COR-L47 (cell line): ENCODE results near the gene POU2F1.

Experiments used
- DNase-seq: peaks from one replicate; lab custom pipeline; 2025; lab: John Stamatoyannopoulos, UW

Gene POU2F1

DNA sequence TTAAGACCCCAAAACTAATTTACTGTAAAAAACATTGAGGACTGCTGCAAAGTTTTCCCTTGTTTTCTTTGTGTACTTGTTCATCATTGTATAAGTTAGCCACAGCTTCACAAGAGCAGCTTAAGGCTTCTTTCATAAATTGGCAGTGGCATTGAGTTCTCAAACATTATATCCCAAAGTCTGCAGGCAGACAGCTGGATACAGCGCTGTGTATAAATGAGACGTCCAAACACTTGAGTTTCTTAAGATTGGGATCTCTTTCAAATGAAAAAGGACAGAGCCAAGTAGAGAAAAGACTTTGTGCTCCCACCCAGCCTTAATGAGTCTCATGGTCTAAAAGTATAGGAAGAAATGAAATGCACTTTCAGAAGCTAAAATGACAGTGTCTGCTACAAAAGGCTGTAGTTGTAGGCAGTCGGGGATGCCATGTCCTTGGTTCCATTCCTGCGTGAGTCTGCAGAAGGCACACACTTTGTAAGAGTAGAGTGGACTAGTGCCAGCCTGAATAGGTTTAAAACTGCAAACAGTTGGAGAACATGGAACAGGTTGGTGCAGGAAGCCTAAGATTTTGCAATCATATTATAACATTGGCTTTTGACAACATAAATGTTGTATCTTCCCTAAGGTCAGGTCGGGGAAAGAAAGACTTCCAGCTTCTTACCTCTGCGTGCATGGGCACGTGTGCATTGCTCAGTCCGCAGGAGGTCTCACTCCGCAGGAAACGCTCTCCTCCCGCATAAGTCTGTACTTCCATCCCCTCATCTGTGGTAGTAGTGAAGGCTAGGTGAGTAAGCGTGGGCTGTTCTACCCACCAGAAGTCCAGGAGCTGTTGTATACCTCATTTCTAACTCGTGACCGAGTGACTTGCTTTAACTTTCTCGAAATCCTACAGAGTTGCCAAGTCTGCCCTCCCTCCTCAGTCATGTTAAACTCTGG lies 203.3 kb downstream of the POU2F1 start:
- DNase-seq = no peak

DNA sequence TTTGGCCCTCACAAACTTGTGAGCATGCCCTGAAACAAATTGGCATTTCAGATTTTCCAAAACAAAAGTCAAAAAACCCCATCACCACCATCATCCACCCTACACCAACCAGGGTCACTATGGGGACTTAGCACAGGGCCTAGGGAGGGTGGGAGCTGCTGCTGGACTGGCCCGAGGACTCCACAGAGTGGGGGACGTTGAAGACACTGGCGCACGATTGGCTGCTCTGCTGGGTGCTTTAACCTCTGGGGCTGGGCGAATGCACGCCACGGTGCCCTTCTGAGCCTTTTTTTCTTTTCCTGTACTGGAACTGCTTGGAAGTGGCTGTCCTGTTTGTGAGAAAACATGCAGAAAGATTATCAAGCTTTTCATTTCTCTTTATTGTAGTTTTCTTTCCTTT lies 204.8 kb downstream of the POU2F1 start:
- DNase-seq = no peak

DNA sequence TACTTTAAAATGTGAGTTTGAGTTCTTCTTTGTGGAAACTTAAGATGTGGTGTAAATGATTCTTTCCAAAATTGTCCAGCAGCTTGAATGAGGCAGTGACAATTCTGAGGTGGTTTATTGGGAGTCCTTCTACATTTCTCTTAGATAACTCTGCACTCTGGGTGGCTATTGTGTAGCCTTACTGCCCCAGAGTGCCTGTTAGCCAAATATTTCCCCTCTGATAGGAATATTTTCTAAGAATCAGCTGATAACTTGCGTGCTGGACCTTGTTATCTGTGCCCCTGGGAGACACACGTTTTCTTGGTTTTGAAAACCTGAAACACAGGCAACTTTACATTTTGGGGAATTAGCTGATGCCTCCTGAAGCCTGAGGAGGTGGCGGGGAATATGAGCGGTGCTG lies 206.0 kb downstream of the POU2F1 start:
- no peak for DNase-seq

DNA sequence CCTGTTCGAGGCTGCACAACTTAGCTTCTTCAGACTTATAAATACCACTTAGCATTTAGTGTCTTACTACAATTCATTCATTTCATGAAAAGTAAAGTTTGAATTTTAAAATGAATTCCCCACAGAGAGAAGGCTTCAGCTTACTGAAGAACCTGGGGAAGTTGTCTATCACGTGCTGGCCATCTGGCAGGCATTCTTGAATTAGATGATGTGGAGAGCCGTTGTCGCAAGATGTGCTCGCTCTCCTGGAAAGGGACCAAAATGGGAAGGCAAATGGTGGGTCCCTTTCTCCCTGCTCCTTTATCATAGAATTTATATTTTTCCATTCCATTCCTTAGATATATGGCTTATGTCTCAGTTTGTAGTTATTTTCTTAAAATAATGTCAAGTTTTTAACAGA lies 207.2 kb downstream of the POU2F1 start:
- DNase-seq = no peak

DNA sequence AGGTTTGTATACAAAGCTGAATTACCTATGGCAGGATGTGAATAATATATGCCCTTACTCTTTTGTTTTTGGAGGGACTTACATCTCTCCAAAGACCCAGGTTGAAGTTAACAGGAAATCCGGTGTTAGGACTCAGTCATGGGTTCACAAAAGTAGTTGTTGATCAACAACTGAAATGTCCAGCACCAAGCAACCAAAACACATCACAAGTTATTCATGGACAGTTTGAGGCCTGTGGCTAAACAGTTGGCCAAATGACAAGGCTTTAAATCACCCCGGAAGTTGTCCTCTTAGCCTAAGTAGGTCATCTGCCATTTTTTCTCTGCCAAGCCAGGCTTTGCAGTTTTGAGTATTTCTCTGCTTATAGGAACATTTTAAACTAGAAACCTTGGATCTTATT lies 207.7 kb downstream of the POU2F1 start:
- no peak for DNase-seq

DNA sequence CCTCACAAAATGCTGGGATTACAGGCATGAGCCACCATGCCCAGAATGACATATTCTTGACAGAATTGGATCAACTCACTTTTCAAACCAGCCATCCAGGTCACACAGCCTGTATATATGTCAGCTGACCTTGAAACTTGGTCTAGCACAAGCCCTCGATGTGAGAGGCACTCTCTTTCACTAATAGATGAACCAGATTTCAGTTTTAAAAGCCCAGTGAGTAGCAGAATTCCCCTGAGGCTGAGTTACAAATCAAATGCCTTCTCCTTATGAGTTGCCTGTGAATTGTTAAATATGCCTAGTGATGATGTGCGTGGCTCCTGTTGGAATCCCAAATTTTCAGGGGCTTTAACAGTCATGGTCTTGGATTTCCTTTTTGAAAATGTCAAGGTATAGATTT lies 208.9 kb downstream of the POU2F1 start:
- no peak for DNase-seq

DNA sequence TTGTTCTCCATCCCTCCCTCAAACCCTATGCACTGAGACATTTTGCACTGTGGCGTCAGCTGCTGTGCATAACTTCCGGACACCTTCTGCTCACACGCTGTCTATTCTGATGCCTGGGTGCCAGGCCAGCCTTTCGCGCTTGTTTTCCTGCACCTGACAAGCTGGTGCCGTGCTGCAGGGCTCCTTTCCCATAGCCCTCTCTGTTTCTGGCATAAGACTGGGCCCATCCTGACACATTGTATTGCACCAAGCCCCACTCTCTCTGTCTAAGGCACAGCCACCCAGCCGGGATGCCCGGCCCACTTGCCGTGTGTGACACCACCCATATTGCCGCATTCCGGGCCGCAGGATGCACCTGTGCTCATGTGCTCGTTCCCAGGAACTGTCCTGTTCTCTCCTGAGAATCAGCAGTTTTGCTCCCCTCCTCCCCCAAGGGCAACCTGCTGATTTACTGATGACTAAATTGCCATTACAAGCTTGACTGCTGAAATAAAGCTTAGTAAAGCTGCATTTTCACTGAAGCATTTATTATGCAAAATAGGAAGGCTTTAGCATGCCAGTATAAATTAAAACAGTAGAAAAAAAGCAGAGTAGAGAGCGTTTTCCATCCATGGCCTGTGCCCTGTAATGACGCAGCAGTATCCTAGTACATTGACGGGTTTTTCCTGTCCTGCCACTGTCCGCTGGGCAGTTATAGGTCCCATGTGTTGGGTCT lies 209.6 kb downstream of the POU2F1 start:
- DNase-seq = no peak

DNA sequence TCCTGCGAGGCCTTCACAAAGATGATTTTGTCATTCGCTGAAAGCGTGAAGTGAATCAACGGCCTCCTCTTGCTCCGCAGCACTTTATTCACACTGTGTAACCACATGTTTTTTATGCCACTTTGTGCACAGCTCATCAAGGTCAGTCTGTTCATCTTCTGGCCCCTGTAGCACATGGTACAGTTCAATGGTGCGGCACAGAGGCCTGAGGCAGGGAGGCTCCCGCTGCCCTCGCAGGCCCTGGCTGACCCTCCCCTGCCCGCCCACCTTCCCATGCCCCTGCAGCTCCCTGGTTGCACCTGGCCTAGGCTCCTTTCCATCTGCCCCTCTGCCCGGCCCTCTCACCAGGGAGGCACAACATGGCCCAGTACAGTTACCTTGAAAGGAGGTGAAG lies 210.2 kb downstream of the POU2F1 start:
- DNase-seq = no peak

DNA sequence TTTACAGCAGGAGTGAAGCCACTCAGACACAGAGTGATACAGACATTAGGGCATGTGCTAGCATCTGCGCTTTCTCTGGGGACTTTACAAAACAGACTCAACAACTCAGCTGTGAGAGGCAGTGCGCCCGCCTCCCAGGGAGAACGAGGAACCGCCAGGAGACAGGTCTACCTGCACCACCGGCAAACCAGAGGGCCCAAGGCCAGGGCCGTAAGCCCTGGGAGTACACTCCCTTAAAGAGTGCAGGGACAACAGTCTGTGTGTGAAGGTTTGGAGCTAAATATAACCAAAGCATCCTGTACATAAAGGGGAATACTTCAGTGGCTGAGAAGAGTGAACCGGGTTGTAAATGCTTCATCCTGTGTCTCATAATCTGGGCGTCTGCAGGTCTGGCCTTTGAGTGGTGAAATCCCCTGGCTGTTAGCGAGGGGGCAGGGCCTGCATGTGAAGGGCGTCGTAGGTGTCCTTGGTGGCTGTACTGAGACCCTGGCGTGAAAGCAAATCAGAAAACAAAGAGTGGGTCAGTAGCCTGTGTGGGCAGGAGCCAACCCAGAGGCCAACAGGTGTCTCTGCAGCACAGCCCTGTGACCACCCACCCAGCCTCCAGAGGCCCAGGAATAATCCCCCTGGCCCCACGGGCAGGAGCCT lies 210.7 kb downstream of the POU2F1 start:
- DNase-seq = no peak

DNA sequence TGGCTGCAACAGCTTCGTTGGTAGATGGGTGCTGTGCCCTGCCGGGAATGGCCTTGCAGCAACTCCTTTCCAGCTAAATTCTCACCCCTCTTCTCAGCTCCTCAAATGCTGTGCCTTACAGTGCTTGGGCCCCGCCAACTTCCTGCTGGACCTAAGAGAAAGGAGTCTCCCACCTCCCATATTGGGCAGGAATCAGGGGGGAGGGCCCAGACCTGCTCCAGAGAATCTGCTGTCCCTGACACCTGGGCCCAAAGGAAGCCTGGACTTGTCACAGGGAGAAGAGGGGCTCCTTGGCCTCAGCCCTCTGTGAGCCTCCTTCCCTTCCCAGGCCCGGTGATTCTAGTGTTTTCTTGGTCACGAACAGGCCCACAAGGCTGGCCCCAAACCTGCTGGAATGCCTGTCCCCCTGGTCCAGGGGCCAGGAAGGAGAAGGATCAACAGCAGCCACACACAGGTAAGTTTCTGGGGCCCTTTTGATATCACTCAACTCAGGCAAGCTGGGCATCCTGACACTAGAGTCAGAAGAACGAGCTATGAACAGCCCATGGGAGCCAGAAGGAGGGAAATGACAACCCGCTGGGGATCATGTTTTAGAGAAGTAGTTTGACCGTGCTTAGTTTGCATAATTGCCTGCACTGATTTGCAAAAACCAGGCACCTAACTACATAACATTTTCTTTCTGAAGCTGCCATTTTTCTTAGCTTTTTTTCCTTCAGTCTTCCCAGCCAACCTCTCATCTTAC lies 211.4 kb downstream of the POU2F1 start:
- no peak for DNase-seq

DNA sequence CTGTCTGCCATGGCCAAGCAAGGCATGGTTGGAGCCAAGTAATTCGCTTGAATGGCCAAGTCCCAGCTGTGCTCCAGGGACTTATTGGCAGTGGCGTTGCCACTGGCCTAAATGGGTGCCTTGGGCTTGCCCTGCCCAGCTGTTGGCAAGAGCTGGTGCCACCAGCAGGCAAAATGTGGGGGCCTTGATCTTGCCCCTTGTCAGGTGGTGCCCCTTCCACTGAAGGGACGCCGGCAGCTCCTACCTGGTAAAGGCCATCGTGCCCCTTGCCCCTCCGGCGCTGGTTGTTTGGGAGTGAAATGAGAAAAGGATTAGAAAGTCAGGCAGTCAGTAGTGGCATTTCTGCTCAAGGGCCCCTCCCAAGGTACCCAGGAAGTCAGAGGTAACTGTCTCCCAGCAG lies 212.1 kb downstream of the POU2F1 start:
- no peak for DNase-seq

DNA sequence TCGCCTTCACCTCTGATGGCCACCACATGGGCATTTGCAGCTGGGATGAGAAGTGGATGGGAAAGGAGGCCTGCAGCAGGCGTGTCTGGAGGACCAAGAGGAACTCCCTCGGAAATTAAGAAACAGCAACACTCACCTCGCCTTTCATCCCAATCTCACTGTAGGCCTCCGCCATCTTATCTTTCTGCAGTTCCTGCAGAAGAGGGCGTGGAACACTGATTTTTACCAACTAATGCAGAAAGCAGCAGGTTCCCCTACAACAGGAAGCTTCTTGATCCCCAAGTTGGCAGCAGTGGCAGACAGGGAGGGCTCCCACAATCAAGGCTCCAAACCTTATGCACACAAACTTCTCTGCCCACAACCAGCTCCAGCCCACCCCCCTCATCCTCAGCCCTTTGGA lies 213.2 kb downstream of the POU2F1 start:
- DNase-seq = no peak

DNA sequence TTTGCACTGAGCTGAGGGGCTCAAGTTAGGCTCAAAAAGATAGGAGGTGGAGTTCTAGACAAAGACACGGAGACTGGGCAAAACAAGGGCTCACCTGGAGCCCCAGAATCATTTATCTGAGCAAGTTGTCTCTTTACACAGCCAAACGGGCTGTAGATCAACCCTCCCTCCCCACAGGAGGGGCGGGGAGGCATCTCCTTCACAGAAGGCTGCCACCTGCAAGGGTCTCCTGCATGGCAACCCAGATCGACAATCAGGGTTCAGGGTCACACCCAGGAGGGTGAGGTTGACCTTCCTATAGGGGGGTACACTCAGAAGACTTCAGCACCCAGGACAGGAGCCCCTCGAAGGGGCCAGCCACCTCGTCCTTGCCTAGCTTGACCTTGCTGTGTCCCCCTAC lies 213.6 kb downstream of the POU2F1 start:
- no peak for DNase-seq

DNA sequence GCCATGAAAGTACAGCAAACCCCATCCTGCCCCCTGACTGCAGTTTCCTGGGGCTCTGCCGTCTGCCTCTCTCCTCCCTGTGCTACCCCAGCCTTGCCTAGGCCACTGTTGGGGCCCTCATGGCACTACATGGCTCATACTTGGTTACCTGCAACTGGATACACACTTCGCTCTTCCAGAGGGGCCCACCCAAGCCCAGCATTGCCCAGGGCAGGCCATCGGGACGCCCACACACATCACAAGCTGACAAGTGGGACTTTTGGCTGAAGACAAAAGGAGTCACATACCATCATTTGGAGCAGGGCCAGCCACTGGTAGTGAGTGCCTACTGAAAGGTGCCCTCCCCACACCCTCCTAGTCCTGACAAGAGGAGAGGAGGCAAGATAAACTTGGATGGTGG lies 214.8 kb downstream of the POU2F1 start:
- DNase-seq = no peak

DNA sequence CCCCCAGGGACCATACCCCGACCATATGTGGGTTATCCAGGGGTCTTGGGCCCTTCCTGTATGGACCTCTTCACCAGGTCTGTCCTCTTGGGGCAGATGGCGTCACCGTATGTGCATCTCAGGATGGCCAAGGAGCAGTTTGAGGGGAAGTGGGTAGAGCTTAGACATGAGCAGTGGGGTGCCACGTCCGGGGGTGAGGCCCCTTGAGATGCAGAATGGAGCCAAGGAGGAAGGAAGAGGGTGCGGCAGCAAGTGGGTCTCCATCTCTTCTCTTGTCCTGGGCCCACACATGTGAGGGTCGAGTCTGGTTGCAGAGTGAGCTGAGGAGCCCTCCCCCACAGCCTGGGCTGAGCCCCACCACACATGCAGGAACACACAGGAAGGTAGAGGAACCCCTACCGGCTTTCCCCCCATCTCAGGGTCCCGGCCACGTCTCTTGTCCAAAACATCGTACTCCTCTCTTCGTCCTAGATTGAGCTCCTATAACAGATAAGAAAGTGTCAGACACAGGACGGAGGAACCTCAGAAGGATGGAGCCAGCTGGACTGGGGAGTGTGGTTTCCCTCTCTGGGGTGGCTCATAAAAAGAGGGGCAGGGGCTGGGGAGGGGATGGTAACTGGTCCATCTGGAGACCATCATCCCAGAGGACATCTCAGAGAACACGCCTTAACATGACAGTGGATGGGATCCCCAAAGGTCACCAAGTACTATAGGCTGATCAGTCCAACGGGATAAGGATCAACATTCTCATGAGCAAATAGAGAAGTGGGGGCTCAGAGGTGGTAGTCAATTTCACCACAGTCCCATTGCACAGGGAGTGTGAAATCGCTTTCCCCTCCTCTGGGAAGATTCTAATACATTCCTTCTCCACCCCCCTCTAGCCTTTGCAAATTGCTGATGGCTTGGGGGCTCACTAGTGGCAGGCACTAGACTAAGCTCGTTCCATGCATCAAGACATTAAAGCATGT lies 217.8 kb downstream of the POU2F1 start:
- no peak for DNase-seq

DNA sequence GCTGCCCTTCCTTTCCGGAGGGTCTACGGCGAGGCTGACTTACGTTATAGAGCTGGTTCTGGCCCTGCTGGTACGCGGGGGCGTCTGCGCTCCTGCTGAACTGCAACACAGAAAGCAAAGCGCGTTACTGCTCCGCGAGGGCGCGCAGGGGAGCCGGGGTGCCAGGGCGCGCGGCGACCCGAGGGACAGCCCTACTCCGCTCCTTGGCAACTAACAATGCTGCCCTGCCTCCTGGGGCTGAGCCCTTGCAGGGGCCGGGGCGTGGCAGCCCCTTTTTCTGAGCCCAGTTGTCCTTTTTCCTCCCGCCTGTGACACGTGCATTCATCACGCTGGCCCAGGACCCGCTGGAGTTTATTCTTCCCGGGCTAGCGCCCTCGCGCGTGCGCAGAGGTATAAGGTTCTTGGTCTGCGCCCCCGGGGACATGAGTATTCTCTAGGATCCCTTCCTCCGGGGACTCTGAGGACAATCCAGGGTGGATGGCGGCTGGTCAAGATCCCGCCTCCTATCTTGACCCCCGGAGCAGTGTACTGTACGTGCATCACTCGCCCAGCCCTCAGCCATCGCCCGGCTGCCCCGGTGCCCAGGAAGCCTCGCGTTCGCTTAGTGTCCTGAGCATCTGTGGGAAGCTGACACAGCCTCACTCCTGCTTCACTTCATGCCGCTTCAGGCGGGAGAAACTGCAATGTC lies 218.8 kb downstream of the POU2F1 start:
- DNase-seq = peak; percentile 32

DNA sequence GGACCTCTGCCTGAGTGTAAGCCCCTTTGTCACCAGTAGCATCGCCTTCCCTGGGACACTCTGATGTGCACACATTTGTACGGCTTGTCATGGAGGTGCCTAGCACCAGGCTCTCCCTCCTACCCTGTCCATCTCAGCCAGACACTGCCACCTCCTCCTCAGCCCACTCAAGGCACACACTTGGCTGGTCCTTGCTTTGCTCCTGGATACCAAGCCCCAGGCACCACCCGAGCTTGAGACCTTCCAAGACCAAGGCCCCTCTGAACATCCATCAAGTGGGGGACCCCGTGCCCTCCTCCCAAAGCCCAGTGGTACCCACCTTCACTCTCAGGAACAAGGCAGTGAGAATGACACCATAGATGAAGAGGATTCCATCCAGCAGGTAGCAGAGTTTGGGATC lies 219.7 kb downstream of the POU2F1 start:
- no peak for DNase-seq

DNA sequence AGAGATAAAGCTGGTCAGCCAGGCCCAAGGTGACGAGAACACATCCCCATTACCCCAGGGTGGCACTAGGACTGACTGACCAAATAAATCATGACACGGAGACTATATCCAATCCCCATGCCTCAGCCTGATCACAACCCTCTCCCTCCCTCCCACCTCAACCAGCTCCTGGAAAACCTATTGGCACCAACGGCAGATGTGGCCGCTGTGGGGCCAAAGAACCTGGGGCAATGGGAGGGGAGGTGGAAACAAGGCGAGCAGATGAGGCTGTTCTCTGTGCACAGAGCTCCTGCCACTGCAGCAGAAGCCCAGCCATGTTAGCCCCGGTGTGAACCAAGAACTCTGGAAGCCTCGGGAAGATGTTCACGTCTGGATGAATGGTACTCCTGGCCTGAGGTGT lies 220.1 kb downstream of the POU2F1 start:
- DNase-seq = no peak

DNA sequence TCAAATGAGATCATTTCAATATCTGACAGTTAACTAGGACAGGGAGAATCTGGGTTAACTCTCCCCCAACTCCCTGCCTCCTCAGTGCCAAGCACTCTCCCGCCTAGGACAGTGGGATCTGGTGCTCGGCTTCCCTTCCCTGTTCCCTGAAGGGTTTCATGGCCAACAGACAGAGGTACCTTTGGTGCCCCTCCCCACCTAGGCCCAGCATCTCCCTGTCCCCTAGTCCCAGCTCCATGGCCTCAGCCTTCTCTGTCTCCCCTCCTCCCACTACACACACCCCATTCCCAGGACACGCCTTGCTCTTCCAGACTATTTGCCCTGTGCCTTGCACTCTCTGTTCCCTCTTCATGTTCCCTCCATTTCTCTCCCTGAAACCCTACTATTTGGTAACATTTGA lies 220.5 kb downstream of the POU2F1 start:
- no peak for DNase-seq

DNA sequence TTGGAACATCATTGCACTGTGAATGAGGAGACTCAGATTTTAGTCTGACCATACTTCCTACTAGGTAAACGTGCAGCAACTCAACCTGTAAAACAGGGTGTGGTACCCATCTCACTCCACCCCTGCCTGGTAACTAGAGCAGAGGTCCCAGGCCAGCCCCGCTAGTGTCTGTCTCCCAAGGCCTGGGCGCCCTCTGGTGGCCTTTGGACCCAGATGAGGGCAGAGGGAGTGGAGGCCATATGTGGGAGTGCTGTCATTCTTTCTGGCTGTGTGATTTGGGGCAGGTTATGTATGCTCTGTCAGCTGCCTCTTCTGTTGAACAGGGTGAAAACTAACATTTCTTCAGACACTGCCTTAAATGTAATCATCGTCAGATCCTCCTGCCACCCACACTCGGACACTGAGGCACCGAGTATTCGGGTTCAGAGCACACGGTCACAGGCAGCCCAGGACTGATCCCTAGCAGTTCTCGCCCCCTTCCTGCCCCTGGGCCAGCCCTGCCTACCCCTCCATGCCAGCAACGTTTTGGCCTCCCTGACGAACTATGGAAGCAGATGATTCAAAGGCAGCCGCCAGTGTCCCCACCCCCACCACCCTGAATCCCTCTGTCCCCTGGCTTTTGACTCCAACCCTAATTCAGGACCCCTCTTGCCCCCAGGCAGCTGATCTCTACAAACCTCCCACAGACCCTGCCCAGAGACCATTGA lies 221.6 kb downstream of the POU2F1 start:
- peak; percentile 54 for DNase-seq
